A673 (cell line): ENCODE results near the gene UCP2. TPM values are rescaled to one million over a fixed set of nuclear protein-coding genes. Genes with fewer than 3 reads are reported as not detected.

ENCODE experiments used
- BruUV-seq: library from RNA; stranded (reverse); fragments of 400-500 nt; replicated peaks from 2 replicates; lab custom pipeline; 2021; lab: Mats Ljungman, UMichigan
- CTCF ChIA-PET: fragments of 300-600 bp; sonication (Branson Sonifier 250); formaldehyde crosslinking; loops from one replicate; lab custom pipeline; 2022; ENCODE audit warnings: antibody characterized with exemption; lab: Charles Lee
- POLR2A ChIA-PET: fragments of 300-600 bp; sonication (Branson Sonifier 250); formaldehyde crosslinking; loops from one replicate; lab custom pipeline; 2022; ENCODE audit warnings: antibody characterized with exemption; ENCODE audit not compliant: low non-redundant PET; lab: Charles Lee
- DNase-seq: peaks from one replicate; pipeline ENCODE4 v3.0.0-alpha.2; 2015; ENCODE audit warnings: low spot score
- H3K27ac ChIP-seq: fragments of 200-600 bp; sonication (generic); 2 replicates; pipeline ENCODE4 v1.5.1; 2016; ENCODE audit warnings: mixed run types, low read depth, mild to moderate bottlenecking, mixed read lengths, antibody characterized with exemption, low read length; ENCODE audit not compliant: poor library complexity, severe bottlenecking
- H3K27me3 ChIP-seq: fragments of 200-600 bp; sonication (generic); replicated peaks from 2 replicates; pipeline ENCODE4 v1.6.1; 2017; ENCODE audit warnings: mixed run types, low read depth, mild to moderate bottlenecking, mixed read lengths, antibody characterized with exemption, low read length; ENCODE audit not compliant: insufficient read depth, poor library complexity
- H3K36me3 ChIP-seq: fragments of 200-600 bp; sonication (generic); 2 replicates; pipeline ENCODE4 v1.6.1; 2016; ENCODE audit warnings: mixed run types, mild to moderate bottlenecking, mixed read lengths, antibody characterized with exemption, low read length; ENCODE audit not compliant: insufficient read depth, poor library complexity, severe bottlenecking
- H3K4me1 ChIP-seq: fragments of 200-600 bp; sonication (generic); 2 replicates; pipeline ENCODE4 v1.6.1; 2017; ENCODE audit warnings: mixed run types, mild to moderate bottlenecking, mixed read lengths, antibody characterized with exemption, low read length; ENCODE audit not compliant: insufficient read depth, poor library complexity, severe bottlenecking
- H3K4me3 ChIP-seq: fragments of 200-600 bp; sonication (generic); 2 replicates; pipeline ENCODE4 v1.5.1; 2016; ENCODE audit warnings: low read depth, mixed run types, mild to moderate bottlenecking, mixed read lengths, low read length; ENCODE audit not compliant: poor library complexity, severe bottlenecking
- H3K9me3 ChIP-seq: fragments of 200-600 bp; sonication (generic); 2 replicates; pipeline ENCODE4 v1.6.1; 2016; ENCODE audit warnings: mixed run types, low read depth, mild to moderate bottlenecking, mixed read lengths, antibody characterized with exemption, low read length; ENCODE audit not compliant: poor library complexity, severe bottlenecking
- EZH2 ChIP-seq: fragments of 200-600 bp; sonication (generic); IDR thresholded peaks from 2 replicates; pipeline ENCODE4 v1.6.1; 2017; ENCODE audit warnings: borderline replicate concordance, low read depth, mild to moderate bottlenecking, mixed read lengths, antibody characterized with exemption, low read length; ENCODE audit not compliant: poor library complexity, severe bottlenecking
- intact Hi-C: fragments of 100-400 bp; cut with micrococcal nuclease; formaldehyde crosslinking; loops from one replicate; pipeline ENCODE4 v1.10.0; 2022; ENCODE audit not compliant: unreplicated experiment
- total RNA-seq: library from RNA; stranded (reverse); gene quantifications from 2 replicates; pipeline ENCODE4 v1.2.3, GENCODE V29; 2021
- TF ChIP-seq, protein P1 (sequence below): fragments of 300-800, 200-600 bp; sonication (generic); conservative IDR thresholded peaks from 2 replicates; pipeline ENCODE4 v1.5.1; 2017; ENCODE audit warnings: low read depth, mild to moderate bottlenecking, antibody characterized with exemption, low read length, moderate library complexity, mixed read lengths

UCP2 gene
- total RNA-seq, 1 experiment from 2014 or later, result 88.5 TPM

DNA sequence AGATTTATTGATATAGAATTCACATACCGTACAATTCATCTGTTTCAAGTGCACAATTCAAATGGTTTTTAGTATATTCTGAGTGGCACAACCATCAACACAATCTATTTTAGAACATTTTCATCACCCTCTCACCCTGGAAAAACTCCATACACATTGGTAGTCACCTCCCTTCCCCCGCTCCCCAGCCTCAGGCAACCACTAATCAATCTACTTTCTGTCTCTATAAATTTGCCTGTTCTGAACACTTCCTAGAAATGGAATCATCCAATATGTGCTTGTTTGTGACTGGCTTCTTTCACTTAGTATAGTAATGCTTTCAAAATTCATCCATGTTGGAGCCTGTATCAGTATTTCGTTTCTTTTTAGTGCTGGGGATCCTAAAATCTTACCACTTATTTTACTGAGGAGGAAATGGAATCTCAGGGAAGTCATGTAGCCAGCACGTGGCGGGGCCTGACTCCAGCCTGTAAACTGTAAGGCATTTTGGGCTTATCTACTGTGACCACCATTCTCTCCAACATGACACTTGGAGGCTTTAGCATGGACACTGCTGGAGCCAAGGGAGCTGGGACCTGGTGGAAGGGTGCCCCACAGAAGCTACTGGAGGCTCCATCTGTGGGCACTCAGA is 27.1 kb upstream of the UCP2 start:
- H3K27me3 ChIP-seq, result no peaks in the 10 kb centered on the region
- H3K9me3 ChIP-seq, result no peaks in the 10 kb centered on the region
- POLR2A ChIA-PET, result no interaction called here
- no peaks in the 10 kb centered on the region for H3K4me1 ChIP-seq
- CTCF ChIA-PET, result no interaction called here
- no TSS peak for BruUV-seq
- H3K4me3 ChIP-seq, result no peak overlapping the region
- intact Hi-C loops, result no loop called here
- no peak overlapping the region for H3K27ac ChIP-seq
- no peak for TF ChIP-seq EZH2
- no peak for DNase-seq
- H3K36me3 ChIP-seq, result no peaks in the 10 kb centered on the region

DNA sequence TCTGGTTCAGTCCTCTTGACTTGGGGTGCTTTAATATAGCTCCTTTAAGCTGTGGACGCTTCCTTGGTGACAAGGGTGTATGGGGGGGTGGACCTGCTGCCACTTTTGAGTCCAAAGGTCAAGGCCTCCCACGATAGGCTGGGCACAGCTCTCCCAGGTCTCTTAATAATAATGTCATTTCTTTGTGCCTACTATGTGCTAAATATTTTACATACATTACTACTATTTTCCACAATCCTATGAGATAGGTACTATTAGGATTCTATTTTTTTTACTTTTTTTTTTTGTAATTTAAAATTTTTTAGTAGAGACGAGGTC is 26.5 kb upstream of the UCP2 start:
- Histone ChIP-seq H3K4me3 (no peak overlapping the region), H3K36me3 (no peaks in the 10 kb centered on the region), H3K4me1 (no peaks in the 10 kb centered on the region), H3K27me3 (no peaks in the 10 kb centered on the region), H3K27ac (no peak overlapping the region), H3K9me3 (no peaks in the 10 kb centered on the region)
- CTCF ChIA-PET, result no interaction called here
- intact Hi-C loops, result no loop called here
- DNase-seq, result no peak
- no peak for TF ChIP-seq EZH2
- TF ChIP-seq, protein P1, sequence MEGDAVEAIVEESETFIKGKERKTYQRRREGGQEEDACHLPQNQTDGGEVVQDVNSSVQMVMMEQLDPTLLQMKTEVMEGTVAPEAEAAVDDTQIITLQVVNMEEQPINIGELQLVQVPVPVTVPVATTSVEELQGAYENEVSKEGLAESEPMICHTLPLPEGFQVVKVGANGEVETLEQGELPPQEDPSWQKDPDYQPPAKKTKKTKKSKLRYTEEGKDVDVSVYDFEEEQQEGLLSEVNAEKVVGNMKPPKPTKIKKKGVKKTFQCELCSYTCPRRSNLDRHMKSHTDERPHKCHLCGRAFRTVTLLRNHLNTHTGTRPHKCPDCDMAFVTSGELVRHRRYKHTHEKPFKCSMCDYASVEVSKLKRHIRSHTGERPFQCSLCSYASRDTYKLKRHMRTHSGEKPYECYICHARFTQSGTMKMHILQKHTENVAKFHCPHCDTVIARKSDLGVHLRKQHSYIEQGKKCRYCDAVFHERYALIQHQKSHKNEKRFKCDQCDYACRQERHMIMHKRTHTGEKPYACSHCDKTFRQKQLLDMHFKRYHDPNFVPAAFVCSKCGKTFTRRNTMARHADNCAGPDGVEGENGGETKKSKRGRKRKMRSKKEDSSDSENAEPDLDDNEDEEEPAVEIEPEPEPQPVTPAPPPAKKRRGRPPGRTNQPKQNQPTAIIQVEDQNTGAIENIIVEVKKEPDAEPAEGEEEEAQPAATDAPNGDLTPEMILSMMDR, result no peak
- no TSS peak for BruUV-seq
- POLR2A ChIA-PET, result no interaction called here

DNA sequence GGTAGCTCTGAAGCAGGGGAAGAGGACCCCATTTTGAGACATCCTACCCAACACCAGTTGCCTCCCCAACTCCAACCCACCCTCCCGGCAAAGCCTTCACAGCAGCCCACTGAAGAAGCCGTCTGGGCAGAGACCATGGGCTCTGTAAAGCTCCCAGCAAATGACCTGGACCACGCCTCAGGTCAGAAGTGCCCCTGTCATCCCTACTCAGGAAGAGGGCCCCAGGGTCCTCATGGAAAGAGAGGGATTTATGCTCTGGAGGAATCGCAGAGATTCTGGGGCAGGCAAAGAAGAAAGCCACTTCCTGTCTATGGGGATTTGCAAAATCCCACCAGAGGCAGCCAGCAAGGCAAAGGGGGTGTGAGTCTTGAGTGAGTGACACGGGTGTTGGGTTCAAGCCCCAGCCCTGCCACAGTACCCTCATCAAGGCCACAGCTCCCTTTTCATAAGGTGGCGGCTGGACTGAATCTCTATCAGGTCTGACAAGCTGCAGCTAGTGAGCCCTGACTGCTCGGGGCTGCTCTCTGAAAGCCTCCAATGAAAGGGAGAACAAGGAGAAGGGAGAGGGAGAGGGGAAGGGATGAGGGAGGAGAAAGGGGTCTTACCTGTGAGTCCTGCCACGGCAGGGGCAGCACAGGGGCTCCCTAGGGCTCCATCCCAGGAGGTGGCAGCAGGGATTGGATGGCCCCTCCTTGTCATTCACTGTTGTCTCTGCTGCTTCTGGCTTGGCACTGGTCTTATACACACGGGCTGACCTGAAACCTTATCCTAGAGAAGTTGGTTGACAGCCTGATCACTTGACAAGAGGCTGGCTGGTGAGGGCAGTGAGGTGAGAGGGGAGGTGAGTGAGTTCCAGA is 26.0 kb upstream of the UCP2 start, which contains the start of gene UCP3:
TSS of gene UCP3 (minus strand) at position 713 of the 857 bp plus-strand sequence. CDS start 2,043 bp downstream, outside the sequence.
- H3K36me3 ChIP-seq, result no peaks in the 10 kb centered on the region
- H3K4me3 ChIP-seq, result no peak within 1 kb of the TSS
- BruUV-seq, result no TSS peak
- ChIA-PET POLR2A (no interaction called here), CTCF (no interaction called here)
- TF ChIP-seq, protein P1, result no peak
- no peak for TF ChIP-seq EZH2
- no peak for DNase-seq
- no peaks in the 10 kb centered on the region for H3K9me3 ChIP-seq
- H3K27ac ChIP-seq, result no peak within 1 kb of the TSS
- H3K27me3 ChIP-seq, result no peaks in the 10 kb centered on the region
- no peaks in the 10 kb centered on the region for H3K4me1 ChIP-seq
- intact Hi-C loops, result no loop called here
